Measurements from ENCODE around the gene SIX3.

GRCh38 chr2:44956843-44957242 lies 15.3 kb downstream of the SIX3 start:
- TF ChIP-seq, protein P1, sequence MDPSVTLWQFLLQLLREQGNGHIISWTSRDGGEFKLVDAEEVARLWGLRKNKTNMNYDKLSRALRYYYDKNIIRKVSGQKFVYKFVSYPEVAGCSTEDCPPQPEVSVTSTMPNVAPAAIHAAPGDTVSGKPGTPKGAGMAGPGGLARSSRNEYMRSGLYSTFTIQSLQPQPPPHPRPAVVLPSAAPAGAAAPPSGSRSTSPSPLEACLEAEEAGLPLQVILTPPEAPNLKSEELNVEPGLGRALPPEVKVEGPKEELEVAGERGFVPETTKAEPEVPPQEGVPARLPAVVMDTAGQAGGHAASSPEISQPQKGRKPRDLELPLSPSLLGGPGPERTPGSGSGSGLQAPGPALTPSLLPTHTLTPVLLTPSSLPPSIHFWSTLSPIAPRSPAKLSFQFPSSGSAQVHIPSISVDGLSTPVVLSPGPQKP (IDR thresholded peaks at IDR 0.05; ENCODE audit: borderline replicate concordance, low read depth, low read length), result no peak
- TF ChIP-seq USF2 (IDR thresholded peaks at IDR 0.05; ENCODE audit: low read depth, low read length) (no peak), MAZ (IDR thresholded peaks at IDR 0.05; ENCODE audit: borderline replicate concordance, low read depth, low read length) (no peak), MAFK (IDR thresholded peaks at IDR 0.05; ENCODE audit: low read depth, low read length) (no peak), POLR2A (IDR thresholded peaks at IDR 0.05; ENCODE audit: low read depth, low read length) (no peak), CTCF (conservative IDR thresholded peaks at IDR 0.05; ENCODE audit: low read depth, low read length) (no peak), BHLHE40 (IDR thresholded peaks at IDR 0.05; ENCODE audit: low read depth, low read length) (no peak), CEBPB (IDR thresholded peaks at IDR 0.05; ENCODE audit: low read depth, low read length) (no peak), RAD21 (IDR thresholded peaks at IDR 0.05; ENCODE audit: low read length) (no peak), SMC3 (IDR thresholded peaks at IDR 0.05; ENCODE audit: low read depth, low read length) (no peak), CHD1 (IDR thresholded peaks at IDR 0.05; ENCODE audit: low read depth, low read length) (no peak), RFX5 (IDR thresholded peaks at IDR 0.05; ENCODE audit: low read depth, low read length) (no peak), RCOR1 (IDR thresholded peaks at IDR 0.05; ENCODE audit: insufficient replicate concordance, low read length) (no peak), MXI1 (IDR thresholded peaks at IDR 0.05; ENCODE audit: borderline replicate concordance, low read depth, low read length) (no peak)
